NCI-H446 treated with DMSO at 0.1 percent for 48 hours (cell line): ENCODE data around the gene NSG1.

Experiments
- DNase-seq: peaks from one replicate; lab custom pipeline; 2025; lab: John Stamatoyannopoulos, UW

Gene NSG1

GRCh38 chr4:4374388-4375098 is 12.4 kb upstream of the NSG1 start:
- DNase-seq, result no peak

GRCh38 chr4:4376074-4376473 is 10.8 kb upstream of the NSG1 start:
- no peak for DNase-seq

GRCh38 chr4:4377191-4377590 is 9.7 kb upstream of the NSG1 start:
- no peak for DNase-seq

- no peak for DNase-seq
These were observed 9.0 kb upstream of the NSG1 start for GRCh38 chr4:4377732-4378460.

- DNase-seq, result no peak
These were observed 7.3 kb upstream of the NSG1 start for GRCh38 chr4:4379540-4380087.

- DNase-seq, result no peak
These were observed 3.8 kb upstream of the NSG1 start for GRCh38 chr4:4383085-4383484.

- DNase-seq, result no peak
These were observed 2.1 kb upstream of the NSG1 start for GRCh38 chr4:4384837-4385236.

GRCh38 chr4:4385729-4386295 is 1.1 kb upstream of the NSG1 start:
- DNase-seq, result no peak

GRCh38 chr4:4386296-4386735 is 586 bp upstream of the NSG1 start:
- no peak for DNase-seq

- no peak for DNase-seq
These were observed 819 bp downstream of the NSG1 start for GRCh38 chr4:4387531-4388310.

GRCh38 chr4:4388311-4388790 is 1.4 kb downstream of the NSG1 start:
- no peak for DNase-seq

GRCh38 chr4:4388836-4389575 is 2.1 kb downstream of the NSG1 start:
- no peak for DNase-seq

- DNase-seq, result no peak
These were observed 3.1 kb downstream of the NSG1 start for GRCh38 chr4:4390046-4390445.

GRCh38 chr4:4390515-4391240 is 3.8 kb downstream of the NSG1 start:
- no peak for DNase-seq

- no peak for DNase-seq
These were observed 5.0 kb downstream of the NSG1 start for GRCh38 chr4:4391866-4392265.

- no peak for DNase-seq
These were observed 5.7 kb downstream of the NSG1 start for GRCh38 chr4:4392501-4393183.

- DNase-seq, result no peak
These were observed 7.7 kb downstream of the NSG1 start for GRCh38 chr4:4394644-4395043.

- no peak for DNase-seq
These were observed 8.5 kb downstream of the NSG1 start for GRCh38 chr4:4395371-4395770.

GRCh38 chr4:4395849-4396627 is 9.1 kb downstream of the NSG1 start:
- DNase-seq, result no peak
